Germinal center (tissue), 1 donor: ENCODE measurements around the gene IER2.
"Not testable (repeated sequence)": the region's sequence is repeated elsewhere in the genome, so short reads cannot be mapped to it uniquely, and the experiment has no call there.

Experiments used
- DNase-seq: peaks from one replicate; pipeline ENCODE4 v3.0.0; 2012; ENCODE audit warnings: mixed read lengths, low spot score

Gene IER2

GRCh38 chr19:13198634-13199033 lies 48.4 kb downstream of the IER2 start:
- DNase-seq: no peak

GRCh38 chr19:13202112-13202511 lies 51.9 kb downstream of the IER2 start:
- DNase-seq: not testable (repeated sequence)
